GM19467 (cell line): ENCODE results near the gene GPHN.
A peak's percentile ranks its signal among the peaks of the same experiment; 100 is the strongest.

Experiments
- ATAC-seq: cut with Tn5 transposase; IDR thresholded peaks from one replicate; pipeline ENCODE4 v1.9.1; 2021; ENCODE audit warnings: mild to moderate bottlenecking, moderate library complexity; ENCODE audit not compliant: unreplicated experiment

GPHN gene

DNA sequence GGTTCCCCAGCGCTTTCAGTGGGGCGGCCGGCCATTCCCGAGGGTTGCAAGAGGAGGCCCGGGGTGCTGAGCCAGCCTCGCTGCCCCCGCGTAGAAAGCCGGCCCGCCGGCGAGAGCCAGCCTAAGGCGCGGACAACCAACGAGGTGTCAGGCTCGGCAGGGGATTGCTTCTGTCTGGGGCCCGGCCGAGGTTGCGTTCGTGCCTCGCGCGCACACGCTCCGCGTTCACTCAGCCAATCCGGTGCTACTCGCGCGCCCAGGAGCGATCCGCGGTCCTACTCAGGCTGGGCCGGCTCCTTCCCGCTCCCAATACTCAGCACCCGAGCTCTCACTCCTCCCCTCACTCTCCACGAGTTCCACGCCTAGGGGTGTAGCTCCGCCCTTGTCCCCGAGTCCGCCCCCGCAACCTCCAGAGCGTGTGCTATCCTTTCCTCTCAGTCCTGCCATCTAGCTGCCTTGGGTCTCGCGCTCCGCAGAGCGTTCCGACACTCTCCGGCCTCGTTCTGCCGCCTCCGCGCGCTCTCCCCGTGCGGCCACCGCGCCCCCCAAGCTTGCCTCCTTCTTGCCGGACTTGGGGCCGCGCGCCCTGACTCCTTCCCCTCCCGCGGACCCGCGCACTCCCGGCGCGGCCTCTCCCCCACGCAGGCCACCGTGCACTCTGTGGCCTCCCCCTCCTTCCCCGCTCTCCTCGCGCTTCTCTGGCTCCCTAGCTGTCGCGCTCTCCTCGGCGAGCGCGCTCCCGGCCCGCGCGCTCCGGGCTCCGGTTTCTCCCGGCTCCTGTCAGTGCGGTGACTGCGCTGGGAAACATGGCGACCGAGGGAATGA is at the start of gene GPHN:
Gene GPHN, plus strand, starts transcription at position 426 of the 825 bp plus-strand sequence.
- ATAC-seq = peak; percentile 77

- ATAC-seq = no peak
Observed at GRCh38 chr14:66459603-66460002, 48.3 kb upstream of the GPHN start.

- no peak for ATAC-seq
Observed at GRCh38 chr14:66464261-66464660, 43.7 kb upstream of the GPHN start.

DNA sequence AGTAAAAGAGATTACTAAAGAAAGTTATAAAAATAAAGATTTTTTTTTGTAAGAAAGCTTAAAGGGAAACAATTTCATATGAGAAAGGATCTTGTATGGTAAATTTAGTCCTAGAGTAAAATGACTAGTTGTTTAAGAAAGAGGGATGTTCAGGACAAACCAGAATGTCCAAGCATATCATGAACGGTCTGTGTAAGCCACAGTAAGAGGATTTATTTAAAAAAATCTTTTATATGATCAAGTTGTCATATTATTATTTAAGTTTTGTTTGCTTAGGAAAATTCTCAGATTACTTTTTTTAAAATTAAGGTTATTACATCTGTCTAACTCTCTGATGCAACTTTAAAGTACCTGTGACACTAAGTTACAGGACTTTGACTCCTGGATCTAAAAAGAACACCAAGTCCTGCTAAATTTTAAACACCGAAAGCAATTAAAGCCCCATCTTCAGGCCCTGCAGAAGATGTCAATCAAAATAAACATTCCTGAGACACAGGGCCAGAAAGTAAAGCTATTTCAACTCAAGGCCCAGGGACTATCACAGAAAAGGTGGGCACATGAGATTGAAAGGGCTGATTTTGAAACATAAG is 39.1 kb upstream of the GPHN start:
- ATAC-seq = no peak

DNA sequence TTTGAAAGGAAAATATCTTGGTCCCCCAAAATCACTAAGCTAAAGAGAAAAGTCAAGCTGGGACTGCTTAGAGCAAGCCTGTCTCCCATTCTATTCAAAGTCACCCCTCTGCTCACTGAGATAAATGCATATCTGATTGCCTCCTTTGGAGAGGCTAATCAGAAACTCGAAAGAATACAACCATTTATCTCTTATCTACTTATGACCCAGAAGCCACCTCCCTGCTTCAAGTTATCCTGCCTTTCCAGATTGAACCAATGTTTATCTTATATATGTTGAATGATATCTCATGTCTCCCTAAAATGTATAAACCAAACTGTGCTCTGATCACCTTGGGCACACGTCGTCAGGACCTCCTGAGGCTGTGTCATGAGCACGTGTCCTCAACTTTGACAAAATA is 36.4 kb upstream of the GPHN start:
- ATAC-seq = no peak

- ATAC-seq = no peak
Observed at GRCh38 chr14:66472251-66472650, 35.7 kb upstream of the GPHN start.

DNA sequence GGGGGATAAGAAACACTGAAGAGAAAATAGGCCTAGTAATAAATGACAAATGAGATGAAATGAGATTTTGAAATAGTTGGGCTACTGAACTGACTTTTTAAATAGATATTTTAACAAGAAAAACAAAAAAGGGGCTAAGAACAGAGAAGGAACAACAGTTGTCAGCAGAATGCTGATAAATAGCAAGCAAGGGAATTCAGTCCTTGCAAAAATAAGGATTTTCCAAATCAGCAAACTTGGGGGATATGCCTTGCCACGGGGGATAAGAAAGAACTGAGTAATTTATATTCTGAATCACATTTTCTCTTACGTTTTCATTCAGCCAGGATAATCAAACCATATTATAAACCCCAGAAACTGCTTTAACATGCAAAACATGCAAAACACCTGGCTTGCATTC is 34.7 kb upstream of the GPHN start:
- no peak for ATAC-seq

DNA sequence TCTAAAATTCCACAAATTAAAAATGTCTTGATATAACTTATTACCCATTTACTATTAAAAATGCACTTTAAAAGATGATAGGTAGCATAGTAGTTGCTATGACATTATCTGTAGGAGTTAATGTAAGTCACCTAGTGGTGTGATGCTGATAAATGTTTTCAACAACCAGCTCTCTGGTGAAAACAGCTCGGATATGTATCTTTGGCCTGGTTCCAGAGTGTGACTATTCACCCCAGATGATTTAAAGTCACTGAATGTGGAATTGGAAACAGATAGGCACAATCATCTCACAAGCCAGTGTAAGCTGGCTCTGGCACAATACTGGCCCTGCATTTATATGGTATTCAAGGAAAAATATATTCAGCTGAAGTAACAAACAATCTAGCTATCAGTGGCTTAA is 31.0 kb upstream of the GPHN start:
- no peak for ATAC-seq

GRCh38 chr14:66477567-66477966 is 30.4 kb upstream of the GPHN start:
- no peak for ATAC-seq

DNA sequence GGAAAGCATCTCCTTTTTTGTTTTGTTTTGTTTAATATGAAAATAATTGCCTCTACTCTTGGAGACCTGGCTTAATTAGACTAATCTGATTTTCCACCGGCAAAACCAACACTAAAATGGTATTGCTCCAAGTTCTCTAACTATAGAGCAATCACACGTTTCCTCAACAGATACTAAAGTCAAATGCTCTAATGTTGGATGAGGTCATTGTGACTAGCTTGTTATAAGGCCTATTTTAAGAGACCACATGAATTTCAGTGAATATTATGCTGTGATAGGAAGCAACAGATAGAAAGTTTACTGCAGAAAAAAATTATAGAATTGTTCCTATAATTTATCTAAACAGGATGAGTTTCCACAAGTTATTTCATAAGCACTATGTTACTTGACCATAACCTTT is 25.1 kb upstream of the GPHN start:
- no peak for ATAC-seq

GRCh38 chr14:66483322-66483721 is 24.6 kb upstream of the GPHN start:
- ATAC-seq = no peak

GRCh38 chr14:66485029-66485428 is 22.9 kb upstream of the GPHN start:
- ATAC-seq = no peak

DNA sequence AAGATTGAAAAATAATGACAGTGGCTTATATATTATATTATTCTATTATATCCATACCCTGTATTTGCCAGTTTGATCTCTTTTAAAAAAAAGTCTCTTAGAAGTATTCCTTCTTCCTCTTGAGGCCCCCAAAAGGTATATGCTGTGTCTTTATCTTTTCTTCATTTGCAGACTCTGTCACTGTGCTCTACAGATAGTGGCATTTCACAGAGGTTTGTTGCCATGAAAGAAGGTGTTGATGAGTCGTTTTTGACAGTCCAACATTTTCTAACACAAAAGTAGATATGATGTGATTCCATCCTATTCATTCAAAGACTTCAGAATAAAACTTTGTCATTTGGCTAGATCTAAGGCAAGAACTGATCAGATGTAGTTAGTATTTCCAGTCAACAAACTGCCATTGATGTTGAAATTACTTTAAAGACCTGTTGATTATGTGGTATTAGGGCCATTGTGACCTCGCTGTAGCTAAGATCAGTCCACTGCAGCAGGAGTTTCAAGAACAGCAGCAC is 22.0 kb upstream of the GPHN start, which contains the start of gene CCDC196:
Gene CCDC196, plus strand, starts transcription at position 462 of the 512 bp plus-strand sequence. CDS start 132 bp downstream, outside the sequence.
- ATAC-seq = no peak

DNA sequence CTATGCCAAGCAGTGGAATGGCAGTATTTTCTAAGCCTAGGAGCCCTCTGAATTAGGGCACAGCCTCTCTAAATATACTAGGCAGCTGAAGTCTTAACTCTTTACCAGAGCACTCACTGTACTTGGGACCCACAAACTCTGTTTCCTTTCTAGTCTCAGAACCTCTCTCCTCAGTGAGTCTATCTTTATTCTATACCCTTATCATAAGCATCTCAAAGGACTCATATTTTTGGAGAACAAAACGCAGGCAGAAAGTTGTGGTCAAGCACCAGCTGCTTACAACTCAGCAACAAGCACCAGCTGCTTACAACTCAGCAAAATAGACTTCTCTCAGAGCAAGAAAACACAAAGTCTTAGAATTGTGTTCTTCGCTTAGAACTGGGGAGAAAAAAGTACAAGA is 20.8 kb upstream of the GPHN start:
- ATAC-seq = no peak

GRCh38 chr14:66490143-66491111 is 17.5 kb upstream of the GPHN start:
- ATAC-seq = no peak

DNA sequence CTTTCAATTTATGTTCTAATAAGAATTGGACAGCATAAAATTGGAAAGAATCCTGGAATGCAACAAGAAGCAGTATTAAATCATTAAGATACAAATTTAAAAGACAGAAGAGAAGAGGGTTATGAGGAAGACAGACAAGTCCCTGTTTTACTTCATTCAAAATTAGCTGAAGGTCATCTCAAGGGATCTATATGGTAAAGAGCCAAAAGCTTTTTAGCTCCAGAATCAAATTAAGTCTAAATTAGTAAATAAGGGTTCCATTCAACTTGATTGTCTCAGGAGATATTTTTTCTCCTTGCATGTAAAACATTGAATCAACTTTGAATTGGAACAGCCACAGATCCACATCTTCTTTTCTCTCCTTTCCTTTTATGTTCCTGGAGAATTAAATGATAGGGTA is 14.2 kb upstream of the GPHN start:
- ATAC-seq = no peak

- ATAC-seq = peak; percentile 60
Observed at GRCh38 chr14:66495218-66496098, 12.5 kb upstream of the GPHN start.

- no peak for ATAC-seq
Observed at GRCh38 chr14:66496188-66496807, 11.6 kb upstream of the GPHN start.

GRCh38 chr14:66496911-66497310 is 11.0 kb upstream of the GPHN start:
- ATAC-seq = no peak

DNA sequence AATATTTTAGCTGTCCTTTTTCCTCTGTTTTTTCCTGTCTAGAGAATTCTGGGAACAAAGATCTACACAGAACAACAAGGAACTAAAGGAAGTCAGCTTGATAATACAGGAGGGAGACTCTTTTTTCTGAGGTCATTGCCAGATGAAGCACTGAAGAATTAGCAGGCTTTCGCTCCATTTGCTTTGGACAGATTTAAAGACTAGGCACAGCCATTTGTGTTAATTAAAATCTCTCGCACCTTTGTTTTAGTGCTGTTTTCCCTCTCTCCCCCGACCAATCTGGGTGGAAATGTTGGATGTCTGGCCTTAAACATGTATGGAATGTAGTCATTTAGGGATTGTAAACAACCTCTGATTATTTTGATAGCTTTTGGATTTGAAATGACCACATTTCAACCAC is 9.6 kb upstream of the GPHN start:
- no peak for ATAC-seq
